H9 (cell line): ENCODE measurements around the gene NKIRAS2. TPM values are rescaled to one million over a fixed set of nuclear protein-coding genes. Genes with fewer than 3 reads are reported as not detected.

ENCODE experiments used
- DNase-seq: peaks from one replicate; pipeline ENCODE4 v3.0.0-alpha.2; 2017
- H2AFZ ChIP-seq: one replicate; pipeline ENCODE4 v1.6.1; 2013; ENCODE audit warnings: mild to moderate bottlenecking, low read length, control low read depth, moderate library complexity
- H2AK5ac ChIP-seq: 2 replicates; pipeline ENCODE4 v1.6.1; 2013; ENCODE audit warnings: low read length, control low read depth, mixed read lengths; ENCODE audit not compliant: insufficient read length
- H2BK120ac ChIP-seq: one replicate; pipeline ENCODE4 v1.6.1; 2013; ENCODE audit warnings: low read depth, mild to moderate bottlenecking, low read length, control low read depth, inconsistent platforms; ENCODE audit not compliant: poor library complexity, severe bottlenecking
- H2BK12ac ChIP-seq: 2 replicates; pipeline ENCODE4 v1.6.1; 2013; ENCODE audit warnings: low read length, control low read depth, mixed read lengths, low read depth; ENCODE audit not compliant: insufficient read length
- H2BK15ac ChIP-seq: 2 replicates; pipeline ENCODE4 v1.6.1; 2013; ENCODE audit warnings: low read depth, low read length, control low read depth
- H2BK20ac ChIP-seq: one replicate; pipeline ENCODE4 v1.6.1; 2013; ENCODE audit warnings: low read depth, mild to moderate bottlenecking, low read length, control low read depth, inconsistent platforms; ENCODE audit not compliant: poor library complexity, severe bottlenecking
- H2BK5ac ChIP-seq: 2 replicates; pipeline ENCODE4 v1.6.1; 2013; ENCODE audit warnings: low read length, control low read depth, mixed read lengths; ENCODE audit not compliant: insufficient read length
- H3K14ac ChIP-seq: 2 replicates; pipeline ENCODE4 v1.6.1; 2013; ENCODE audit warnings: low read length, control low read depth; ENCODE audit not compliant: insufficient read depth
- H3K18ac ChIP-seq: 2 replicates; pipeline ENCODE4 v1.6.1; 2013; ENCODE audit warnings: low read depth, mild to moderate bottlenecking, mixed read lengths, low read length, control low read depth; ENCODE audit not compliant: insufficient read length
- H3K23ac ChIP-seq: 2 replicates; pipeline ENCODE4 v1.6.1; 2013; ENCODE audit warnings: low read length, control low read depth, mixed read lengths, low read depth; ENCODE audit not compliant: insufficient read length
- H3K23me2 ChIP-seq: 2 replicates; pipeline ENCODE4 v1.6.1; 2013; ENCODE audit warnings: low read depth, mild to moderate bottlenecking, mixed read lengths, low read length, control low read depth; ENCODE audit not compliant: insufficient read length, poor library complexity, severe bottlenecking
- H3K27ac ChIP-seq: 2 replicates; pipeline ENCODE4 v1.5.1; 2013; ENCODE audit warnings: low read length, control low read depth, mixed read lengths, low read depth; ENCODE audit not compliant: insufficient read length
- H3K27me3 ChIP-seq: 2 replicates; pipeline ENCODE4 v1.6.1; 2013; ENCODE audit warnings: low read length, control low read depth, inconsistent platforms; ENCODE audit not compliant: insufficient read depth
- H3K4ac ChIP-seq: 2 replicates; pipeline ENCODE4 v1.6.1; 2013; ENCODE audit warnings: low read depth, mild to moderate bottlenecking, control low read depth, inconsistent platforms, low read length, moderate library complexity
- H3K4me1 ChIP-seq: 2 replicates; pipeline ENCODE4 v1.6.1; 2013; ENCODE audit warnings: low read length, control low read depth, inconsistent platforms; ENCODE audit not compliant: insufficient read depth
- H3K4me2 ChIP-seq: 2 replicates; pipeline ENCODE4 v1.6.1; 2013; ENCODE audit warnings: low read length, control low read depth, mixed read lengths; ENCODE audit not compliant: insufficient read length, insufficient read depth
- H3K56ac ChIP-seq: 2 replicates; pipeline ENCODE4 v1.6.1; 2013; ENCODE audit warnings: low read depth, mild to moderate bottlenecking, mixed read lengths, low read length, control low read depth; ENCODE audit not compliant: insufficient read length
- H3K79me1 ChIP-seq: 2 replicates; pipeline ENCODE4 v1.6.1; 2013; ENCODE audit warnings: low read depth, mild to moderate bottlenecking, moderate library complexity, low read length, control low read depth, inconsistent platforms; ENCODE audit not compliant: insufficient read depth, poor library complexity, severe bottlenecking
- H3K79me2 ChIP-seq: 2 replicates; pipeline ENCODE4 v1.6.1; 2013; ENCODE audit warnings: low read length, control low read depth, inconsistent platforms; ENCODE audit not compliant: insufficient read depth
- H3K9ac ChIP-seq: 2 replicates; pipeline ENCODE4 v1.6.1; 2013; ENCODE audit warnings: low read length, control low read depth, mixed read lengths; ENCODE audit not compliant: insufficient read length; ENCODE audit errors: extremely low read depth
- H3K9me3 ChIP-seq: one replicate; pipeline ENCODE4 v1.6.1; 2013; ENCODE audit warnings: low read depth, low read length, inconsistent platforms; ENCODE audit not compliant: control insufficient read depth
- H3T11ph ChIP-seq: one replicate; pipeline ENCODE4 v1.6.1; 2013; ENCODE audit warnings: mild to moderate bottlenecking, low read length, control low read depth, inconsistent platforms
- H4K20me1 ChIP-seq: one replicate; pipeline ENCODE4 v1.6.1; 2013; ENCODE audit not compliant: control insufficient read depth, insufficient read length, insufficient read depth
- H4K5ac ChIP-seq: 2 replicates; pipeline ENCODE4 v1.6.1; 2013; ENCODE audit warnings: low read depth, mild to moderate bottlenecking, mixed read lengths, low read length, control low read depth; ENCODE audit not compliant: insufficient read length
- H4K8ac ChIP-seq: replicated peaks from 2 replicates; pipeline ENCODE4 v1.6.1; 2013; ENCODE audit warnings: low read length, control low read depth, mixed read lengths, low read depth; ENCODE audit not compliant: insufficient read length
- H4K91ac ChIP-seq: 2 replicates; pipeline ENCODE4 v1.6.1; 2013; ENCODE audit warnings: low read depth, mild to moderate bottlenecking, moderate library complexity, mixed read lengths, low read length, control low read depth; ENCODE audit not compliant: insufficient read length
- H3K27ac Mint-ChIP-seq, 3 experiments: 2 replicates in 2 of 3; 3 replicates in 1 of 3; pipeline ENCODE4 v1.8.0; 2020 to 2021; ENCODE audit warnings: mixed read lengths in 3 of 3, mild to moderate bottlenecking in 1 of 3, moderate library complexity in 1 of 3
- H3K27me3 Mint-ChIP-seq: 2 replicates; pipeline ENCODE4 v1.8.0; 2021; ENCODE audit warnings: low read depth, mild to moderate bottlenecking, moderate library complexity, mixed read lengths
- H3K36me3 Mint-ChIP-seq, 3 experiments: 2 replicates in 2 of 3; 3 replicates in 1 of 3; pipeline ENCODE4 v1.8.0; 2020 to 2021; ENCODE audit warnings: low read depth in 3 of 3, mixed read lengths in 3 of 3; ENCODE audit not compliant: insufficient read depth in 1 of 3
- H3K4me1 Mint-ChIP-seq, 2 experiments: 2 replicates each; pipeline ENCODE4 v1.8.0; 2020; ENCODE audit warnings: mixed read lengths in 2 of 2
- H3K4me3 Mint-ChIP-seq, 2 experiments: 2 replicates in 1 of 2; 3 replicates in 1 of 2; pipeline ENCODE4 v1.8.0; 2020 to 2021; ENCODE audit warnings: mild to moderate bottlenecking in 2 of 2, mixed read lengths in 2 of 2, moderate library complexity in 1 of 2
- H3K9me3 Mint-ChIP-seq, 2 experiments: 2 replicates in 1 of 2; 3 replicates in 1 of 2; pipeline ENCODE4 v1.8.0; 2020; ENCODE audit warnings: mild to moderate bottlenecking in 2 of 2, mixed read lengths in 2 of 2, moderate library complexity in 1 of 2
- WGBS: extraction: QIAGEN DNeasy Blood & Tissue Kit; methylation state at CpG from one replicate; pipeline ENCODE4 v1.1.7; 2013; ENCODE audit warnings: missing lambda C conversion rate, low lambda C conversion rate, mixed read lengths; ENCODE audit not compliant: insufficient read length; ENCODE audit errors: extremely low coverage; 5-methylcytosine and 5-hydroxymethylcytosine counted together
- total RNA-seq: library from RNA; stranded (reverse); gene quantifications from 2 replicates; pipeline ENCODE4 v1.2.1, GENCODE V29; 2021
- TF ChIP-seq, protein P1 (sequence below): fragments of 200-600 bp; sonication (generic); conservative IDR thresholded peaks from 3 replicates; pipeline ENCODE4 v1.8.0; 2021; ENCODE audit warnings: antibody characterized with exemption, mild to moderate bottlenecking

The NKIRAS2 gene
- total RNA-seq, 1 experiment from 2014 or later = 37.1 TPM

DNA sequence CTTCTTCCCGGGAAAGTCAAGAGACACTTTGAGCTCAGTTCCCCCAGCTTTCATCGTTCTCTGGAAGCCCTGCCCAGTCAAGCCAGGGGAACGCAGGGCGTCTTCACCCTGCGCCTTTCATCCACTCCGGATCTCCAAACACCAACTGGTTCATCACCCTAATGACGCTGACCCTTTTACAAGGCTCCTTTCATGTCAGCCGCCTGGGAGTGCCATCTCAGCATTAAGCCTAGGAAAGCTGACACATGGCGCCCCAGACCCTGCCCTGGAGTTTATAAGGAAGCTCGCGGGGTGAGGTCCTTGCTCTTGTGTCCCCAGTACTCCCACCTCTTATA, 2.1 kb upstream of the NKIRAS2 start:
- H3K4me3 Mint-ChIP-seq = peak overlapping the region; percentile 97 to 99
- Histone ChIP-seq H3K79me1 (no peaks in the 10 kb centered on the region), H3K9ac (peak overlapping the region; percentile 66), H2BK12ac (no peak overlapping the region), H2AK5ac (no peak overlapping the region), H3K4me1 (peaks cover 8% of the 10 kb centered on the region; the same call in 1 of the 2 replicates), H3K79me2 (peaks cover 24% of the 10 kb centered on the region; the same call in 1 of the 2 replicates), H2BK5ac (no peak overlapping the region), H3K27me3 (no peaks in the 10 kb centered on the region; the same call in 1 of the 2 replicates), H2BK20ac (no peak overlapping the region), H3K56ac (no peak overlapping the region), H2BK120ac (no peak overlapping the region), H3K4me2 (peak overlapping the region; percentile 79), H3K14ac (peak overlapping the region; percentile 48; the same call in 1 of the 2 replicates), H2BK15ac (no peak overlapping the region), H4K20me1 (no peaks in the 10 kb centered on the region), H4K91ac (no peak overlapping the region), H3T11ph (no peak overlapping the region), H3K23ac (no peak overlapping the region), H4K8ac (no peak overlapping the region), H3K18ac (peak overlapping the region; percentile 31), H4K5ac (no peak overlapping the region), H3K9me3 (no peaks in the 10 kb centered on the region), H3K23me2 (peaks cover 14% of the 10 kb centered on the region), H2AFZ (no peak overlapping the region), H3K4ac (no peak overlapping the region), H3K27ac (peak overlapping the region; percentile 12)
- WGBS = no CpG with 5 or more reads among the region's 11 CpGs
- H3K4me1 Mint-ChIP-seq = peaks cover 40 to 49% of the 10 kb centered on the region in 2 experiments
- H3K27me3 Mint-ChIP-seq = no peaks in the 10 kb centered on the region
- no peaks in the 10 kb centered on the region for H3K9me3 Mint-ChIP-seq
- DNase-seq = peak; percentile 67
- TF ChIP-seq, protein P1, sequence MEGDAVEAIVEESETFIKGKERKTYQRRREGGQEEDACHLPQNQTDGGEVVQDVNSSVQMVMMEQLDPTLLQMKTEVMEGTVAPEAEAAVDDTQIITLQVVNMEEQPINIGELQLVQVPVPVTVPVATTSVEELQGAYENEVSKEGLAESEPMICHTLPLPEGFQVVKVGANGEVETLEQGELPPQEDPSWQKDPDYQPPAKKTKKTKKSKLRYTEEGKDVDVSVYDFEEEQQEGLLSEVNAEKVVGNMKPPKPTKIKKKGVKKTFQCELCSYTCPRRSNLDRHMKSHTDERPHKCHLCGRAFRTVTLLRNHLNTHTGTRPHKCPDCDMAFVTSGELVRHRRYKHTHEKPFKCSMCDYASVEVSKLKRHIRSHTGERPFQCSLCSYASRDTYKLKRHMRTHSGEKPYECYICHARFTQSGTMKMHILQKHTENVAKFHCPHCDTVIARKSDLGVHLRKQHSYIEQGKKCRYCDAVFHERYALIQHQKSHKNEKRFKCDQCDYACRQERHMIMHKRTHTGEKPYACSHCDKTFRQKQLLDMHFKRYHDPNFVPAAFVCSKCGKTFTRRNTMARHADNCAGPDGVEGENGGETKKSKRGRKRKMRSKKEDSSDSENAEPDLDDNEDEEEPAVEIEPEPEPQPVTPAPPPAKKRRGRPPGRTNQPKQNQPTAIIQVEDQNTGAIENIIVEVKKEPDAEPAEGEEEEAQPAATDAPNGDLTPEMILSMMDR = no peak
- peak overlapping the region; percentile 97 to 100 (median 98) for H3K27ac Mint-ChIP-seq
- H3K36me3 Mint-ChIP-seq = peaks cover 9 to 31% (median 21%) of the 10 kb centered on the region in 3 experiments
